ENCODE data around the gene AOX1. TPM values are rescaled to one million over a fixed set of nuclear protein-coding genes. Genes with fewer than 3 reads are reported as not detected.

Gene AOX1
- total RNA-seq, 1 donor from 2014 or later = 16.8 TPM

DNA sequence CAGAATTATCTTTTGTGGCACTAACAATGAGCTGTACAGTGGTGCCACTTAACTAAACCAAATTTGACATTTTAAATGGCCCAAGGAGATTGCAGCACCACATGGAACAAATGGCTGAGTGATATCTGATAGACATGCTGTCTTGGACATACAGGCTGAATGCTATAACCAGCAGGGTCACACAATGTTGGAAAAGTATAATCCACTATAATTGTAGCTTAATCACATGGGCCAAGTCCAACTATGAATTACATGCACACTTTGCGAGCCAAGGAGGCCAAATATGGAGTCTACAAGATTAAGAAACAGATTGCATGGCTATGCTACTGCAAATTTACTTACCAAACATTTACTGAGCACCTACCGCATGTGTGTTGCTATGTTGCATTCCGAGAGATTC lies 69.0 kb downstream of the AOX1 start:
- DNase-seq (ENCODE audit: low read depth) = no peak
- TF ChIP-seq, protein P1, sequence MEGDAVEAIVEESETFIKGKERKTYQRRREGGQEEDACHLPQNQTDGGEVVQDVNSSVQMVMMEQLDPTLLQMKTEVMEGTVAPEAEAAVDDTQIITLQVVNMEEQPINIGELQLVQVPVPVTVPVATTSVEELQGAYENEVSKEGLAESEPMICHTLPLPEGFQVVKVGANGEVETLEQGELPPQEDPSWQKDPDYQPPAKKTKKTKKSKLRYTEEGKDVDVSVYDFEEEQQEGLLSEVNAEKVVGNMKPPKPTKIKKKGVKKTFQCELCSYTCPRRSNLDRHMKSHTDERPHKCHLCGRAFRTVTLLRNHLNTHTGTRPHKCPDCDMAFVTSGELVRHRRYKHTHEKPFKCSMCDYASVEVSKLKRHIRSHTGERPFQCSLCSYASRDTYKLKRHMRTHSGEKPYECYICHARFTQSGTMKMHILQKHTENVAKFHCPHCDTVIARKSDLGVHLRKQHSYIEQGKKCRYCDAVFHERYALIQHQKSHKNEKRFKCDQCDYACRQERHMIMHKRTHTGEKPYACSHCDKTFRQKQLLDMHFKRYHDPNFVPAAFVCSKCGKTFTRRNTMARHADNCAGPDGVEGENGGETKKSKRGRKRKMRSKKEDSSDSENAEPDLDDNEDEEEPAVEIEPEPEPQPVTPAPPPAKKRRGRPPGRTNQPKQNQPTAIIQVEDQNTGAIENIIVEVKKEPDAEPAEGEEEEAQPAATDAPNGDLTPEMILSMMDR (conservative IDR thresholded peaks at IDR 0.05; ENCODE audit: low read depth, low read length) = no peak
- no peak overlapping the region for H3K4me3 ChIP-seq (ENCODE audit: low read depth, low read length)

DNA sequence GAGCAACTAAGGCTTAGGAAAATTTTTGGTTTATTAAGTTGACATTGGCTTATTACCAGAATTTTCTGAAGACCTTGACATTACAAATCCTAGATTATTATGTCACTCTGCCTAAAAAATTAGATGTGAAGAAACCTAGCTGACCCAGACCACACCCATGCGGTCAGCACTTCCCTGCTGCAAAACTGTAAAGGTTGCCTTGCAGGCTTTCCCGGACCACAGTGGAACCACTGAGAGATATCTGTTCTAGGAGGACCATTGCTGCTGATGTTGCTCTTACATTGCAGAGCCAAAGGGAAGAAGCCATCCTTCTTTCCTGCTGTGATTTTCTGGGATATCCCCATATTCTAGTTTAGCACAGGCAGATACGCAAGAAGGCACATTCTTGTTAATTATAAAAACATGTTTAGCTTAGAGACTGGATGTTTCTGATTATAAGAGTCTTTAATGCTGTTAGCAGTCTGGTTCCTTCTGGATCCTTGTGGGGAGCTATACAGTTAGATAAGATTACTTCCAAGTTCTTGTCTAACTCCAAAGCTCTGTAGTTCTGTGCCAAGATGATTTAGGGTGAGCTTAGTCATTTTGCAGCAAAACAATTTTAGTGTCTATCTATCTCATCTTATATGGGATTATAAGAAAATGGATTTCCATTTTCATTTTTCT lies 70.2 kb downstream of the AOX1 start:
- TF ChIP-seq, protein P1 (conservative IDR thresholded peaks at IDR 0.05; ENCODE audit: low read depth, low read length) = no peak

DNA sequence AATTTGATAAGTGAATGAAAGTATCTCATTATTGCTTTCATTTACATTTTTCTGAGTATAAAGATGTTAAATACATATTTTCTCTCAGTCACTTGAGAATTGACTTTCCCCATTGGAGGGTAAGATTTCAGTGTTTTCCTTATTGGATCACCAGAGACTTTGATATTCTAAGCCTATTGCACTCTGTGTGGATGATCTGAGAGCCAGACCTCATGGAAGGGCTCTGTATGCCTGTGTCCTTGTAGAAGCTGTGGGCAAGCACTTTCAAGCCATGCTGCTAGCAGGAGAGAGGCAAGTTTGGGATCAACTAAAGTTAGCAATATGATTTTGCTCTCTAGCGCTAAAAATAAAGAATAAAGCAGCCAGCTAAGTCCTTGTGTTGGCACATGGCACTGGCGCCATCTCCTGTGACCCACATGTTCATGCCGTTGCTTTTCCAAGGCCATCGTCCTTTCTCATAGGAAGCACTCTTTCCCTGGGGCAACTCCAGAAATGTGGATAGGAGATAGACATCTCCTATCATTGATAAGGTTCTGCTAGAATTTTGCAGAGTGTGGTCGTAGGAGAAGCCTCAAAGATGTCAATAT lies 72.6 kb downstream of the AOX1 start:
- no peak overlapping the region for H3K4me3 ChIP-seq (ENCODE audit: low read depth, low read length)
- TF ChIP-seq, protein P1 (conservative IDR thresholded peaks at IDR 0.05; ENCODE audit: low read depth, low read length) = peak; percentile 36
- no peak for DNase-seq (ENCODE audit: low read depth)

More for the DNA sequence above, 70.2 kb downstream of the AOX1 start:
- no peak overlapping the region for H3K4me3 ChIP-seq (ENCODE audit: low read depth, low read length)
- no peak for DNase-seq (ENCODE audit: low read depth)

DNA sequence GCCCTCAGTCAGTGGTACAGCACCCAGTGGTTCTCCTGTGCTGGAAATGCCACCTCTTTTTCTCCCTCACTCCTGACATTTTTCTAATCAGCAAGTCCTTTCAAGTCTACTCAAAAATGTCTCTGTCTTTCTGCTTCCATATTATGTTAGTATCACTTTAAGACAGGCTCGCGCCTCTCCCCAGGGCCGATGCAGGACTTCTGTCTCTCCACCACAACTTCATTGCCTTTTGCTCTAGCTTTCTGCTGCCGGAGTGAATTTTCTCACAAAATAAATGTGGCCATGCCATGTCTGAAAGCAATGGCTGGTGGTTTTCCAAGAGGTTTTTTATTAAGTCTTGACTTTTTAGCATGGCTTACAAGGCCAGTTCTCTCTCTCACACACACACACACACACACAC lies 73.6 kb downstream of the AOX1 start:
- TF ChIP-seq, protein P1 (conservative IDR thresholded peaks at IDR 0.05; ENCODE audit: low read depth, low read length) = no peak
- no peak for DNase-seq (ENCODE audit: low read depth)

DNA sequence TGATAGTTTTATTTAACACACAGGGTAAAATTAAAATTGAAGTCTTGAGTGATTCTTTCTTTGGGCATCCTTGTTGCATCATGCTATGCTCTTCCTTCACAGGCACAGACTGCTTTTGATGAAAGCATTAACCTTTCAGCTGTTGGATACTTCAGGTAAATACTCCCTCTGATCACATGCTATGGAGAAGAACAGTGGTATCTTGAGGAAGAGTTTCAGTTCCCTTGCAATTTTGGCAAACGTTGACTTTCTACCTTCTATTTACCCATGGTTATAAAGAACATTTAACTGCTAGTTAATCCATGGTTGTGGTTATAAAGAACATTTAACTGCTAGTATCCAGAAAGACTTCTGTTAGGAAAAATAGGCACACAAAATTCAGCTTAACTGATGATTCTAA lies 75.7 kb downstream of the AOX1 start:
- no peak overlapping the region for H3K4me3 ChIP-seq (ENCODE audit: low read depth, low read length)
- DNase-seq (ENCODE audit: low read depth) = no peak
- TF ChIP-seq, protein P1 (conservative IDR thresholded peaks at IDR 0.05; ENCODE audit: low read depth, low read length) = no peak

More for the DNA sequence above, 73.6 kb downstream of the AOX1 start:
- no peak overlapping the region for H3K4me3 ChIP-seq (ENCODE audit: low read depth, low read length)

DNA sequence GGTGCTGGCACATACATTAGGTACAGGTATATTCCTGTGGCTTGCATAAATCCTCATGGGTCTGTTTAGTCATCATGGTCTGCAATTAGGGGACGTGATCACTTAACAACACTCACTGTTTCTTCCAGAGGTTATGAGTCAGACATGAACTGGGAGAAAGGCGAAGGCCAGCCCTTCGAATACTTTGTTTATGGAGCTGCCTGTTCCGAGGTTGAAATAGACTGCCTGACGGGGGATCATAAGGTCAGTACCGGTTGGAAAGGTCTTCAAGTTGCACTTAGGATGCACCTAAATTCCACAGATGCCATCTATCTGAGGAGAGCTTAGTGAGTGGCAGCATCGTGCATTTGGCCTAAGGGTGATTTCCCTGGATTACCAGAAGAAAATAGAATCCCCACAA lies 76.9 kb downstream of the AOX1 start:
- no peak overlapping the region for H3K4me3 ChIP-seq (ENCODE audit: low read depth, low read length)
- DNase-seq (ENCODE audit: low read depth) = peak; percentile 91
- TF ChIP-seq, protein P1 (conservative IDR thresholded peaks at IDR 0.05; ENCODE audit: low read depth, low read length) = no peak

Data from epithelial cell of proximal tubule (primary cell).